Nucleus accumbens (tissue), 56 donors: ENCODE data around the gene DNAJC5G.
"Not testable (repeated sequence)": the region's sequence is repeated elsewhere in the genome, so short reads cannot be mapped to it uniquely, and the experiment has no call there.

Experiments used
- DNase-seq, 56 donors: peaks; one replicate each; lab custom pipeline; 2025; lab: John Stamatoyannopoulos, UW

Gene DNAJC5G

DNA sequence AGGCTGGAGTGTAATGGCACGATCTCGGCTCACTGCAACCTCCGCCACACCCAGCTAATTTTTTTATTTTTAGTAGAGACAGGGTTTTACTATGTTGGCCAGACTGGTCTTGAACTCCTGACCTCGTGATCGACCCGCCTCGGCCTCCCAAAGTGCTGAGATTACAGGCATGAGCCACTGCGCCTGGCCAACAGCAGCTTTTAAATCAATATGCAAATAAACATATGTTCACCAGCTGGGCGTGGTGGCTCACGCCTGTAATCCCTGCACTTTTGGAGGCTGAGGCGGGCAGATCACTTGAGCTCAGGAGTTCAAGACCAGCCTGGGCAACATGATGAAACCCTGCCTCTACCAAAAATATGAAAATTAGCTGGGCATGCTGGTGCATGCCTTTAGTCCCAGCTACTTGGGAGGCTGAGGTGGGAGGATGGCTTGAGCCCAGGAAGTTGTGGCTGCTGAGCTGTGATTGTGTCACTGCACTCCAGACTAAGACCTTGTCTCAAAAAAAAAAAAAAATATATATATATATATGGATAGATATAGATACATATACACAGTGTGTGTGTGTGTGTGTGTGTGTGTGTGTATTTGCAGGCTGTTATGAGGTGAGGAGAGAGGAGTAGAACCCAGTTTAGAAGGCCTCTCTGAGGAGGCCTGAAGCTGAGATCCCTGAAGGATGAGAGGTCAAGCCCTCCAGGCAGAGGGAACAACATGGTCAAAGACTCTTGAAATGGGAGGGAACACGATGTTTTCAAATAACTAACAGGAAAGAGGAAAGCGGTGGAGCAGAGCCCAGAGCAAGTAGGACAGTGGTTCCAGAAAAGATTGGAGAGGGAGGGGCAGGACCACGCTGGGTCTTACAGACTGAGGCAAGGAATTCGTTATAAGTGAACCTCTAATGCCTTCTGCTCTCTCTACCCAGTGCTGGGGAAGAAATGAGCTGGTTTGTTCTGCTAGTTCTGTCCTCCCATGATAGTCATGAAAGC, 2.4 kb upstream of the DNAJC5G start:
- DNase-seq, result not testable (repeated sequence)

DNA sequence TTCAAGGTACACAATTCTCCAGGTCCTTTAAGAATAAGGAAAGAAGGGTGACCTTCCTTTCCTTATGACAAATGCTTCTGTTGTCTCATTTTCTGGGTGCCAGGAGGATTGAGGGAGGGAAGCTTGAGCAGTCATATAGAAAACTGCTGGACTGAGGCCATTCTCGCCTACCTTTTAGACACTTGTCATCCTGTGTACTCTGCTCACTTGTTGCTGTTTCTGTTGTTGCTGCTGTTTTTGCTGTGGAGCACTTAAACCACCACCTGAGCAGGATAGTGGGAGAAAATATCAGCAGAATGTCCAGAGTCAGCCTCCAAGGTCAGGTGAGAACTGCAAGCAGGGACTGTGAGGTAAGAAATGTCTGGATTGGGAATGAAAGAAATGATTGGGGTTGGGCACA, 2.8 kb downstream of the DNAJC5G start:
- DNase-seq, result no peak

DNA sequence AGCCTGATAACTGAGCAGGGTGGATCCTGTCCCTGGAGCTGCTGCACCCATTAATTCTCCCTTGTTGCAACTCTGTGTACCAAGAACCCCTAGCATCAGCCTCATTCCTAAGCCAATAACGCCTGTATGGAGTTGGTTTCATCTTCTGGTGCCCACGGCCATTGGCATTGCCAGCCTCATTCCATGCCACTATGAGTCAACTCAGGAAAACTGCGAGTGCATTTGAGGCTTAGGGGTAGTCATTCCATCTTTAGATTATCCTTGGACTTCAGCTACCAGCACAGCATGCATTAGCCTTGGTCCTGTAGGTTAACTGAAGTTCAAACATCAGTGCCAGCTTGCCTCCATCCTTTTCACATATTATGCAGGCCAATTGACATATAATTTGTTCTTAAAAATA, 5.6 kb downstream of the DNAJC5G start:
- no peak for DNase-seq

DNA sequence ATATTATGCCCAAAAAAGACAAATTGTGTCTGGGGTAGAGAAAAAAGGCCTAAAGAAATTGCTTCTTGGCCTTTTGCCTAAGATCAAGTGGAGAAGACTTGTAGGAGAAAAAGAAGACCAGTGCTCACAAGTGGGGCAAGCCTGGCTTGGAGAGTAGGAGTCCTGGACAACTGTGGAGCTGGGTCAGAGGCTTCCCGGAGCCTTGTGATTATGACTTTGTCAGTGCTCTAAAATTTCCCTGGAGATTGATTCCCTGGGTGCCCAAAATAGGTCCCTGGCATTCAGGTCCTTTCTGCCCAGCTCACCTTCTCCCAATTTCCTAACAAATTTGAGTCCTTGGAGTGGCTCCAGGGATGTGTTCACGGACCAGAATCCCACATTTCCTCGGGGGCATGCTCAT, 6.2 kb downstream of the DNAJC5G start:
- no peak for DNase-seq

- no peak for DNase-seq
These were observed 6.8 kb downstream of the DNAJC5G start, which contains the start of gene TRIM54 for GRCh38 chr2:27281855-27282559. TSS of gene TRIM54 (plus strand) at chr2:27282429. CDS start at chr2:27282732, 303 bp downstream.

DNA sequence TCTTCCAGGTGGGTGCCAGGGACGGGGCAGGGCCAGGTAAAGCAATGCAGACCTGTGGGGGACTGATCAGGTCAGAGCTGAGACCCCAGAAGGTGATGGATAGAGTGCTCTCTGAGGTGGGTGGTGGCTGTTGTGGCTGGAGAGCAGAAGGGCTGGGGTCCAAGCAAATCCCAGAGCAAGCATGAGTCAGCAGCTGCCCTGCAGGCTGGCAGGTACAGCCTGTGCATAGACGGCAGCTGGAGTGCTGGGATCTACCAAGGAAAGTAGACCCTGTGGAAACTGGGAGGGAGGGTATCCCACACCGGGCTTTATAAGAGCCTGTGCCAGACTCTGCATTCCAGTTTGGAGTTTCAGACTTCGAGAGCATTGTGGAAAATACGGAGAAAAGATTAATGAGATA, 7.7 kb downstream of the DNAJC5G start:
- no peak for DNase-seq

- DNase-seq, result no peak
These were observed 9.8 kb downstream of the DNAJC5G start for GRCh38 chr2:27284996-27285395.

DNA sequence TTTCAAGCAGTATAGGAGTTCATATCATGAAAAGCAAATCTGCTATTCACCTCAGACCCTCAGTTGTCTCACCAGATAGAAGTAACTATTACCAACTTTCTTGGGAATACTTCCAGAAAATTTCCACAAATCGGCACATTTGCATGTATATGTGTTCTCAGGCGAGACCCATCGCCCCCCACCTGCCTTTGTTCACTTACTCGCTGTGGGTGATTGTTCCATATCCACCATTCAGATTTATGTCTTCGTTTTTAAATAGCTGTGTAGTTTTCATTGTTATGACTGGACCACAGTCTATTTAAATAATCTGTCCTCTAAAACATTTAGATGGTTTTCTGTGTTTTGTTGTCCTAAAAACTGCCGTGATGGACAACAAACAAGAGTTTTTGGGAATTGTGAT, 10.2 kb downstream of the DNAJC5G start:
- no peak for DNase-seq

- no peak for DNase-seq
These were observed 13.4 kb downstream of the DNAJC5G start for GRCh38 chr2:27288610-27289009.

DNA sequence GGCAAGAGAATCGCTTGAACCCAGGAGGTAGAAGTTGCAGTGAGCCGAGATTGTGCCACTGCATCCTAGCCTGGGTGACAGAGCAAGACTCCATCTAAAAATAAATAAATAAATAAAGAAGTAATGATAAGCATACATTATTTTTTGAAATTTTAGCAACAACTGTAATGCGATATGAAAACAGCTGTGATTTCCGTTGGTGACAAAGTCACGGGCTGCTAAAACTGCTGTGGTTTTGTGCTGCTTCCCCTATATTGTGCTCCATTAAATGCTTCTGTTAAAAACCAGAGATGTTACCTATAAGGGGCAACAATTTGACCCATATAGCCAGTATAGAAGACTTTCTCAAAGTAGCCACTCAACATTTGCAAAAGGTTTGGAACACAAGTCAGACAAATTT, 15.3 kb downstream of the DNAJC5G start:
- DNase-seq, result no peak

GRCh38 chr2:27291865-27292264, 16.6 kb downstream of the DNAJC5G start:
- no peak for DNase-seq

GRCh38 chr2:27294928-27295327, 19.7 kb downstream of the DNAJC5G start:
- DNase-seq, result no peak

DNA sequence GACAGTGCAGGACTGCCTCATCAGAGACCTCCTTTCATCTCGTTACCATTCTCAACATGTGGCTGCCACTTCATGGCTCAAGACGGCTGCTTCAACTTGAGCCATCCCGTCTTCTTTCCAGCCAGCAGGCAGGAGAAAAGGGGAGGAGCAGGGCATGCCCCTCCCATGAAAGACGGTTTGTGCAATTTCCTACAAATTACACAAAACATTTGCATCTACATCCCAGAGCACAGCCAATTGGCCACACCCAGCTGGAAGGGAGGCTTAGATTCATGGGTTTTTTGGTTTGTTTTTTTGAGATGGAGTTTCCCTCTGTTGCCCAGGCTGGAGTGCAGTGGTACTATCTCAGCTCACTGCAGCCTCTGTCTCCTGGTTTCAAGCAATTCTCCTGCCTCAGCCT, 21.2 kb downstream of the DNAJC5G start:
- no peak for DNase-seq

GRCh38 chr2:27297195-27297594, 22.0 kb downstream of the DNAJC5G start:
- DNase-seq, result no peak

GRCh38 chr2:27298391-27299080, 23.3 kb downstream of the DNAJC5G start:
- no peak for DNase-seq

DNA sequence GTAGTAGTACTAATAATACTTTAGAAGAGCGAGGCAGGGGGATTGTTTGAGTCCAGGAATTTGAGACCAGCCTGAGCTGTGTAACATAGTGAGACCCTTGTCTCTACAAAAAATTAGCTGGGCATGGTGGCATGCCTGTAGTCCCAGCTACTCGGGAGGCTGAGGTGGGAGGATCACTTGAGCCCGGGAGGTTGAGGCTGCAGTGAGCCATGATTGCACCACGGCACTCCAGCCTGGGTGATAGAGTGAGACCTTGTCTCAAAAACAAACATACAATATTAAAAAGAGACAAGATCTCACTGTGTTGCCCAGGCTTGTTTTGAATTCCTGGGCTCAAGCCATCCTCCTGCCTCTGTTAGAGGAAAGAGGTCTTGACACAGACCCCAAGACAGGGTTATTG, 25.4 kb downstream of the DNAJC5G start:
- not testable (repeated sequence) for DNase-seq

GRCh38 chr2:27303093-27304025, 28.1 kb downstream of the DNAJC5G start:
- peak in 8 of 56 donors; percentile 4 to 36 (median 15) for DNase-seq

- DNase-seq, result no peak
These were observed 29.4 kb downstream of the DNAJC5G start for GRCh38 chr2:27304488-27305240.

DNA sequence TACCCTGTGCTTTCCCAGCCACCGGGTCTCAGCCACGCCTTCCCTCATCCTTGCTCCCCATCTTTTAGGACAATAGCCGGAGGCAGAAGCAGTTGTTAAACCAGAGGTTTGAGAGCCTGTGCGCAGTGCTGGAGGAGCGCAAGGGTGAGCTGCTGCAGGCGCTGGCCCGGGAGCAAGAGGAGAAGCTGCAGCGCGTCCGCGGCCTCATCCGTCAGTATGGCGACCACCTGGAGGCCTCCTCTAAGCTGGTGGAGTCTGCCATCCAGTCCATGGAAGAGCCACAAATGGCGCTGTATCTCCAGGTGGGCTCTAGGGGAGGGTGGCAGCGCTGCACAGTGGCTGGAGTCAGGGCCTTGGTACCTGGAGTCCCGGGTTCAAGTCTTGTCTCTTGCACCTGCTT, 30.3 kb downstream of the DNAJC5G start:
- DNase-seq, result no peak
